Measurements from ENCODE around the gene TCTA. TPM values are rescaled to one million over a fixed set of nuclear protein-coding genes. Genes with fewer than 3 reads are reported as not detected.
"Not testable (repeated sequence)": the region's sequence is repeated elsewhere in the genome, so short reads cannot be mapped to it uniquely, and the experiment has no call there.

The TCTA gene
- total RNA-seq (2014; rRNA removed; shearing (Covaris generic)): 26.6 TPM in 2 replicates

DNA sequence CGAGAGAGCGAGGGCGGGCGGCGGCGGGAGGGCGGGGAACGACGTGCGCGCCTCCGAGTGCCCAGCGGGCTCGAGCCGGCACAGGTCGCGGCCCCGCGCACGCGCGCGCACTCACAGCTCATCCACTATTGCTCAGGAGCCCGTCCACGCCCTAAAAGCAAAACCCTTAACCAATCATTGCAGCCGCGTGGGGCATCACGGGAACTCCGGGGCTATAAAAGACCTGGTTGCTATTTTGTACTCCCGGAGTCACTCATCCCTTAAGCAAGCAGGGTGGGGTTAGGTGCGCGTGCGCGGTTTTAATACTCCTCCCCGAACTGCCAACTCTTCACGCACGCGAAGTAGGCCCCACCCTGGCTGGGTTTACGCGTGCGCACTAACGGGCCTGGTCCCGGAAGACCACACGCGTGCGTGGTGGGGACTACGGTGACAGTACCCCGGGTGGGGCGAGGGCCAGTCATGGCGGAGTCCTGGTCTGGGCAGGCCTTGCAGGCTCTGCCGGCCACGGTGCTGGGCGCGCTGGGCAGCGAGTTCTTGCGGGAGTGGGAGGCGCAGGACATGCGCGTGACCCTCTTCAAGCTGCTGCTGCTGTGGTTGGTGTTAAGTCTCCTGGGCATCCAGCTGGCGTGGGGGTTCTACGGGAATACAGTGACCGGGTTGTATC lies at the start of gene TCTA, which contains the start of gene RHOA:
TCTA (plus strand) TSS at position 456 of the 664 bp plus-strand sequence; CDS start at position 460, 4 bp downstream.
RHOA (minus strand) TSS at position 9 of the 664 bp plus-strand sequence. CDS start 36,387 bp downstream, outside the sequence.
- DNase-seq (ENCODE audit: low spot score): peak; percentile 97

DNA sequence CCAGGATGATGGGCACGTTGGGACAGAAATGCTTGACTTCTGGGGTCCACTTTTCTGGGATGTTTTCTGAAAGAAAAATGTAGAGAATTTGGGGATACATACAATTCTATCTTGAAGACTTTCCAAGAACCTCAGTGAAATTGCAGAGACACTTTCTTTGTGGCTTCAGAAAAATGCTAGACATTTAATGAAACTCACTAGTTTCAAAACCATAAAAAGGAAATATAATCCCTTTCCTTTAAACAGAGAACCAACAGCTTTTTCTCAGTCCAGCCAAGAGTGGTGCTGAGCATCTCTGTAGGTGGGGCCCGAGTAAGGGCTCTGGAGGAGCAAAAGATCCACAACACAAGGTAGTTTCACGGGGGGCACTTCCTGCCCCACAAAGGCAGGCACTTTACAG lies 49.7 kb upstream of the TCTA start:
- no peak for DNase-seq (ENCODE audit: low spot score)

GRCh38 chr3:49370585-49371290 lies 41.5 kb upstream of the TCTA start:
- DNase-seq (ENCODE audit: low spot score): no peak

- no peak for DNase-seq (ENCODE audit: low spot score)
Observed at GRCh38 chr3:49371946-49372345, 40.3 kb upstream of the TCTA start.

DNA sequence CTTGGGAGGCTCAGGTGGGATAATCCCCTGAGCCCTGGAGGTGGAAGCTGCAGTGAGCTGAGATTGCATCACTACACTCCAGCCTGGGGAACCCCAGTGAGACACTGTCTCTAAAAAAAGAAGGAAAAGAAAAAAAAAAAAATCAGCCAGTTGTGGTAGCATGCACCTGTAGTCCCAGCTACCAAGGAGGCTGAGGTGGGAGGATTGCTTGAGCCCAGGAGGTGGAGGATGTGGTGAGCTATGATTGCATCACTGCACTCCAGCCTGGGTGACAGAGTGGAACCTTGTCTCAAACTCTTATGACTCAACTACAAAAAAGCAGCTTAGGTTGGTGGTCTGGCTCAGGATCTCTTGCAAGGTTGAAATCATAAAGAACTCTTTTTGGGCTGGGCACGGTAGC lies 34.7 kb upstream of the TCTA start:
- no peak for DNase-seq (ENCODE audit: low spot score)

GRCh38 chr3:49378249-49378895 lies 33.9 kb upstream of the TCTA start:
- no peak for DNase-seq (ENCODE audit: low spot score)

- DNase-seq (ENCODE audit: low spot score): no peak
Observed at GRCh38 chr3:49383387-49383786, 28.8 kb upstream of the TCTA start.

GRCh38 chr3:49385617-49386016 lies 26.6 kb upstream of the TCTA start:
- DNase-seq (ENCODE audit: low spot score): no peak

GRCh38 chr3:49386056-49386756 lies 26.0 kb upstream of the TCTA start:
- no peak for DNase-seq (ENCODE audit: low spot score)

GRCh38 chr3:49387721-49388120 lies 24.5 kb upstream of the TCTA start:
- DNase-seq (ENCODE audit: low spot score): no peak

GRCh38 chr3:49388289-49388820 lies 23.9 kb upstream of the TCTA start:
- no peak for DNase-seq (ENCODE audit: low spot score)

GRCh38 chr3:49389297-49389696 lies 22.9 kb upstream of the TCTA start:
- no peak for DNase-seq (ENCODE audit: low spot score)

- DNase-seq (ENCODE audit: low spot score): not testable (repeated sequence)
Observed at GRCh38 chr3:49391310-49391709, 20.9 kb upstream of the TCTA start.

- DNase-seq (ENCODE audit: low spot score): no peak
Observed at GRCh38 chr3:49397470-49397869, 14.8 kb upstream of the TCTA start.

GRCh38 chr3:49399461-49399860 lies 12.8 kb upstream of the TCTA start:
- DNase-seq (ENCODE audit: low spot score): no peak

- no peak for DNase-seq (ENCODE audit: low spot score)
Observed at GRCh38 chr3:49401766-49402165, 10.5 kb upstream of the TCTA start.

- DNase-seq (ENCODE audit: low spot score): no peak
Observed at GRCh38 chr3:49403891-49404290, 8.3 kb upstream of the TCTA start.

DNA sequence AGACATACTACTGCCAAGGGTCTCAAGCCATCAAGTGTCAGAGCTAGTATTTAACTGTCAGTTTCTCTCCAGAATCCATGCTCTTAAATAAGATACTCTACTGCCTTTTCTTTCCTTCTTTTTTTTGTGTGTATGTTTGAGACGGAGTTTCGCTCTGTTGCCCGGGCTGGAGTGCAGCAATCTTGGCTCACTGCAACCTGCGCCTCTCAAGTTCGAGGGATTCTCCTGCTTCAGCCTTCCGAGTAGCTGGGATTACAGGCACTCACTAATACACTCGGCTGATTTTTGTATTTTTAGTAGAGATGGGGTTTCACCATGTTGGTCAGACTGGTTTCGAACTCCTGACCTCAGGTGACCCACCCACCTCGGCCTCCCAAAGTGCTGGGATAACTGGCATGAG lies 6.7 kb upstream of the TCTA start:
- not testable (repeated sequence) for DNase-seq (ENCODE audit: low spot score)

DNA sequence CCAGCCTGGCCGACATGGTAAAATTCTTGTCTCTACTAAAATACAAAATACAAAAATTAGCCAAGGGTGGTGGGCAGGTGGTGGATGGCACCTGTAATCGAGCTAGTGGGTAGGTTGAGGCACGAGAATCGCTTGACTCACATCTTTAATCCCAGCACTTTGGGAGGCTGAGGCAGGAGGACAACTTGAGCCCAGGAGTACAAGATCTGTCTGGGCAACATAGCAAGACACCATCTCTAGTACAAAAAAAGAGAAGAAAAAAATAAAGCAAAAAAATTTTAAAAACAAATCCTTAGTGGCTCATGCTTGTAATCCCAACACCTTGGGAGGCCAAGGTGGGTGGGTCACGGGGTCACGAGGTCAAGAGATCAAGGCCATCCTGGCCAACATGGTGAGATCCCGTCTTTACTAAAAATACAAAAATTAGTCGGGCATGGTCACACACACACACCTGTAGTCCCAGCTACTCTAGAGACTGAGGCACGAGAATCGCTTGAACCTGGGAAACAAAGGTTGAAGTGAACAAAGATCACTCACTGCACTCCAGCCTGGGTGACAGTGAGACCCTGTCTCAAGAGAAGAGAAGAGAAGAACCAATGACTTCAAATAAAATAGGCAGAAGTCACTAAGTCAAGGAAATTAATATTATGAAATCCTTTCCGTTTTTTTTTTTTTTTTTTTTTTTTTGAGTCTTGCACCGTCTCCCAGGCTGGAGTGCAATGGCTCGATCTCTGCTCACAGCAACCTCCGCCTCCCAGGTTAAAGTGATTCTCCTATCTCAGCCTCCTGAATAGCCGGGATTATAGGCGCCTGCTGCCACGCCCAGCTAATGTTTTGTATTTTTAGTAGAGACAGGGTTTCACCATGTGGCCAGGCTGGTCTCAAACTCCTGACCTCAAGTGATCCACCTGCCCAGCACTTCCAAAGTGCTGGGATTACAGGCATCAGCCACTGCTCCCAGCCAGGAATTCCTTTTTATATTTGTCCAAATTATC lies 5.4 kb upstream of the TCTA start:
- no peak for DNase-seq (ENCODE audit: low spot score)

GRCh38 chr3:49410066-49410845 lies 2.0 kb upstream of the TCTA start:
- DNase-seq (ENCODE audit: low spot score): no peak

All from HT-29 (cell line).